ENCODE results near the gene CD22.

GRCh38 chr19:35389192-35389861, 60.3 kb downstream of the CD22 start:
- TF ChIP-seq POLR2A (IDR thresholded peaks at IDR 0.05), result no peak
- no peak for TF ChIP-seq CTCF (IDR thresholded peaks at IDR 0.05)
